OCI-LY7 (cell line): Measurements from ENCODE around the gene NTM. TPM values are rescaled to one million over a fixed set of nuclear protein-coding genes. Genes with fewer than 3 reads are reported as not detected.

Source experiments
- BruUV-seq: library from RNA; stranded (reverse); fragments of 400-500 nt; replicated peaks from 2 replicates; lab custom pipeline; 2021; lab: Mats Ljungman, UMichigan
- CTCF ChIA-PET: fragments of 300-600 bp; sonication (Branson Sonifier 250); formaldehyde crosslinking; loops from one replicate; lab custom pipeline; 2022; ENCODE audit warnings: antibody characterized with exemption; ENCODE audit not compliant: unreplicated experiment; lab: Charles Lee
- POLR2A ChIA-PET: fragments of 300-600 bp; sonication (Branson Sonifier 250); formaldehyde crosslinking; loops from one replicate; lab custom pipeline; 2022; ENCODE audit warnings: antibody characterized with exemption; lab: Charles Lee
- DNase-seq: peaks from one replicate; pipeline ENCODE4 v3.0.0-alpha.2; 2015; ENCODE audit warnings: low spot score
- H2AFZ ChIP-seq: fragments of 200-600 bp; sonication (generic), shearing (Covaris generic); 2 replicates; pipeline ENCODE4 v1.6.1; 2014; ENCODE audit warnings: mild to moderate bottlenecking, antibody characterized with exemption, low read length, moderate library complexity
- H3K27ac ChIP-seq: fragments of 200-600 bp; sonication (generic); 2 replicates; pipeline ENCODE4 v1.5.1; 2014; ENCODE audit warnings: mixed run types, low read depth, mild to moderate bottlenecking, moderate library complexity, low read length, inconsistent platforms; ENCODE audit not compliant: poor library complexity, severe bottlenecking
- H3K36me3 ChIP-seq: fragments of 200-600 bp; sonication (generic); 2 replicates; pipeline ENCODE4 v1.6.1; 2014; ENCODE audit warnings: mild to moderate bottlenecking, antibody characterized with exemption, low read length, moderate library complexity, mixed read lengths; ENCODE audit not compliant: insufficient read depth
- H3K4me1 ChIP-seq: fragments of 200-600 bp; sonication (generic); 2 replicates; pipeline ENCODE4 v1.5.1; 2014; ENCODE audit warnings: mild to moderate bottlenecking, low read length; ENCODE audit not compliant: insufficient read depth, poor library complexity, severe bottlenecking
- H3K4me2 ChIP-seq: fragments of 200-600 bp; sonication (generic); 2 replicates; pipeline ENCODE4 v1.6.1; 2014; ENCODE audit warnings: mild to moderate bottlenecking, low read length
- H3K4me3 ChIP-seq: fragments of 200-600 bp; sonication (generic); 2 replicates; pipeline ENCODE4 v1.5.1; 2014; ENCODE audit warnings: mild to moderate bottlenecking, low read depth, low read length; ENCODE audit not compliant: poor library complexity, severe bottlenecking
- H3K79me2 ChIP-seq: fragments of 200-600 bp; sonication (generic); 2 replicates; pipeline ENCODE4 v1.6.1; 2016; ENCODE audit warnings: low read depth, mild to moderate bottlenecking, low read length, moderate library complexity, mixed read lengths; ENCODE audit not compliant: insufficient read depth
- H3K9me2 ChIP-seq: fragments of 200-600 bp; sonication (generic); 2 replicates; pipeline ENCODE4 v1.6.1; 2016; ENCODE audit warnings: mild to moderate bottlenecking, low read length, mixed read lengths; ENCODE audit not compliant: insufficient read depth
- H3K9me3 ChIP-seq: fragments of 200-600 bp; sonication (generic); 2 replicates; pipeline ENCODE4 v1.6.1; 2014; ENCODE audit warnings: mild to moderate bottlenecking, mixed run types, low read length, mixed read lengths
- H4K20me1 ChIP-seq: fragments of 200-600 bp; sonication (generic); 2 replicates; pipeline ENCODE4 v1.6.1; 2014; ENCODE audit warnings: mild to moderate bottlenecking, antibody characterized with exemption, low read length, moderate library complexity, mixed read lengths; ENCODE audit not compliant: insufficient read depth
- EZH2phosphoT487 ChIP-seq: fragments of 200-600 bp; sonication (generic); IDR thresholded peaks from 2 replicates; pipeline ENCODE4 v1.6.1; 2018; ENCODE audit warnings: low read depth, borderline replicate concordance, mild to moderate bottlenecking, mixed run types, antibody characterized with exemption, low read length, moderate library complexity, mixed read lengths
- intact Hi-C: fragments of 100-400 bp; cut with micrococcal nuclease; formaldehyde crosslinking; loops from one replicate; pipeline ENCODE4 v1.10.0; 2022; ENCODE audit not compliant: unreplicated experiment
- total RNA-seq, 2 experiments: library from RNA; depleted of rRNA in 1 of 2; stranded (reverse); fragments of >200 nt in 1 of 2; shearing (Covaris generic) in 1 of 2; gene quantifications; 2 replicates each; pipeline ENCODE4 v1.2.3, GENCODE V29; 2014 to 2022
- TF ChIP-seq, protein P1 (sequence below): fragments of 200-600 bp; sonication (generic); conservative IDR thresholded peaks from 2 replicates; pipeline ENCODE4 v1.5.1; 2014; ENCODE audit warnings: mild to moderate bottlenecking, antibody characterized with exemption, low read length, moderate library complexity, mixed read lengths

NTM gene
- total RNA-seq, 2 experiments from 2014 or later = not detected

DNA sequence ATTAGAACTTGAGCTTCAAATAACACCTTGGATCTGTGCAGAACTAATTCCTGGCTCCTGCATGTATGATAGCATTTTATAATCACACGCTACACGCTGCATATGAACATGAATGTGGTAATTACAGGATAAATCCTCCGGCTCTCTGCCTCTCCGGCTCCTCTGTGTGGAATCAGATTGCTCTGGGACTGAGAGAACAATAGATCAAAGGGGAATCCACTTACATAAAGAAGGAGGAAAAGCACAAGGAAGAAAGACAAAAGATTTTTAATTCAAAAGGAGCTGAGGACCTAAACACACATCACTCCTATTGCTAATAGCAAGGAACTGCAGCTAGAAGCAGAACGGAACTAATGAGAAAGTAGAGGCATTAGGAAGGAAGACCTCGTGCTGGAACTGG is 240.9 kb downstream of the NTM start:
- intact Hi-C loops = no loop called here
- no peaks in the 10 kb centered on the region for H3K4me1 ChIP-seq
- POLR2A ChIA-PET = interaction anchor here (0.9 to 1.3 kb wide), 2 partner anchors 10 to 124 kb away, joined by 3 read pairs; no protein-coding TSS in a partner anchor

GRCh38 chr11:131612533-131612932 is 242.1 kb downstream of the NTM start:
- Histone ChIP-seq H3K79me2 (no peaks in the 10 kb centered on the region), H3K9me2 (no peaks in the 10 kb centered on the region), H3K4me3 (no peak overlapping the region), H3K4me1 (no peaks in the 10 kb centered on the region), H3K9me3 (no peaks in the 10 kb centered on the region), H3K4me2 (no peak overlapping the region), H2AFZ (no peak overlapping the region), H4K20me1 (no peaks in the 10 kb centered on the region), H3K27ac (no peak overlapping the region), H3K36me3 (no peaks in the 10 kb centered on the region)
- POLR2A ChIA-PET = no interaction called here
- CTCF ChIA-PET = no interaction called here
- no peak for DNase-seq
- BruUV-seq = no TSS peak
- intact Hi-C loops = no loop called here
- no peak for TF ChIP-seq EZH2phosphoT487
- TF ChIP-seq, protein P1, sequence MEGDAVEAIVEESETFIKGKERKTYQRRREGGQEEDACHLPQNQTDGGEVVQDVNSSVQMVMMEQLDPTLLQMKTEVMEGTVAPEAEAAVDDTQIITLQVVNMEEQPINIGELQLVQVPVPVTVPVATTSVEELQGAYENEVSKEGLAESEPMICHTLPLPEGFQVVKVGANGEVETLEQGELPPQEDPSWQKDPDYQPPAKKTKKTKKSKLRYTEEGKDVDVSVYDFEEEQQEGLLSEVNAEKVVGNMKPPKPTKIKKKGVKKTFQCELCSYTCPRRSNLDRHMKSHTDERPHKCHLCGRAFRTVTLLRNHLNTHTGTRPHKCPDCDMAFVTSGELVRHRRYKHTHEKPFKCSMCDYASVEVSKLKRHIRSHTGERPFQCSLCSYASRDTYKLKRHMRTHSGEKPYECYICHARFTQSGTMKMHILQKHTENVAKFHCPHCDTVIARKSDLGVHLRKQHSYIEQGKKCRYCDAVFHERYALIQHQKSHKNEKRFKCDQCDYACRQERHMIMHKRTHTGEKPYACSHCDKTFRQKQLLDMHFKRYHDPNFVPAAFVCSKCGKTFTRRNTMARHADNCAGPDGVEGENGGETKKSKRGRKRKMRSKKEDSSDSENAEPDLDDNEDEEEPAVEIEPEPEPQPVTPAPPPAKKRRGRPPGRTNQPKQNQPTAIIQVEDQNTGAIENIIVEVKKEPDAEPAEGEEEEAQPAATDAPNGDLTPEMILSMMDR = no peak

More for the DNA sequence above, 240.9 kb downstream of the NTM start:
- Histone ChIP-seq H3K79me2 (no peaks in the 10 kb centered on the region), H3K4me2 (no peak overlapping the region), H3K4me3 (no peak overlapping the region), H3K9me3 (no peaks in the 10 kb centered on the region), H4K20me1 (no peaks in the 10 kb centered on the region), H3K36me3 (no peaks in the 10 kb centered on the region), H2AFZ (no peak overlapping the region), H3K27ac (no peak overlapping the region), H3K9me2 (no peaks in the 10 kb centered on the region)
- CTCF ChIA-PET = no interaction called here
- no TSS peak for BruUV-seq
- DNase-seq = no peak
- no peak for TF ChIP-seq EZH2phosphoT487
- TF ChIP-seq, protein P1 = no peak

DNA sequence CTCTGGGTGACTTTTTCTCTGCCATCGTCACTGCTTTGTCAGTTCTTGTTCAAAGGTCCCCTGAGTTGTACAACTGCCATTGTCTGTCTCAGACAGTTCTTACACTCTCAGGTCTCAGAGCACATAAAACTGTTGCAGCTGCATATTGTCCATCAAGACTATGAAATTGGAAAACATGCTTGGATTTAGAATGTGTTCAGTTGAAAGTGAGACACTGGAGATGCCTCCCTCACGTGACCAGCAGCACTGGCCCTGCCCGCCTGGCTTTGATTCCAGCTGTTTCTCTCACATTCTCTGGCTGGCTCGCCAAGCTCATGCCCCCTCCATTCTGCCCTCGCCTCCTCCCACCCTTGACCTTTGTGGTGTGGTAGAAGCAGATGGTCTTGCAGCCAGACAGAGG is 244.2 kb downstream of the NTM start:
- H2AFZ ChIP-seq = no peak overlapping the region
- POLR2A ChIA-PET = no interaction called here
- no TSS peak for BruUV-seq
- H3K27ac ChIP-seq = no peak overlapping the region
- no peaks in the 10 kb centered on the region for H4K20me1 ChIP-seq
- H3K4me3 ChIP-seq = no peak overlapping the region
- H3K36me3 ChIP-seq = no peaks in the 10 kb centered on the region
- no peak for TF ChIP-seq EZH2phosphoT487
- TF ChIP-seq, protein P1 = no peak
- no peaks in the 10 kb centered on the region for H3K9me2 ChIP-seq
- H3K79me2 ChIP-seq = no peaks in the 10 kb centered on the region
- no peaks in the 10 kb centered on the region for H3K9me3 ChIP-seq
- no peaks in the 10 kb centered on the region for H3K4me1 ChIP-seq
- intact Hi-C loops = no loop called here
- no peak overlapping the region for H3K4me2 ChIP-seq
- DNase-seq = no peak
- CTCF ChIA-PET = no interaction called here
